ENCODE measurements around the gene BICD2.

The BICD2 gene

DNA sequence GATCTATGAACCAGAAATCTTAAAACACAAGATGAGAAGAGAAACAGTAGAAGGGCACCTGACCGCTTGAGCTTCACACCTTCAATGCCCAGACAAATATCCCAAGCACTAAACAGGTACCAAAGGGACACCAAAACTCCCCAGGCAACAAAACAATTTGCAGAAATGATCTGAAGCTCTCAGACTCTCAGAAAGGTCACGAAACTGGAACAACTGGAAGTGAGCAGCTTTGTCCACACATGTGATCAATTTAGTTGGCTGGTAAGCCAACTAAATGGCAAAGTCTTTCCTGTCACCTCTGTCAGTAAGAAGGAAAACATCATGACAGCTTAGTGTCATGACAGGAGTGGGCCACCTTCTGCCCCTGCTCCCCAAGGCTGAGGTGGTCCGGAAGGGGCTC lies 98.8 kb downstream of the BICD2 start:
- DNase-seq = no peak

DNA sequence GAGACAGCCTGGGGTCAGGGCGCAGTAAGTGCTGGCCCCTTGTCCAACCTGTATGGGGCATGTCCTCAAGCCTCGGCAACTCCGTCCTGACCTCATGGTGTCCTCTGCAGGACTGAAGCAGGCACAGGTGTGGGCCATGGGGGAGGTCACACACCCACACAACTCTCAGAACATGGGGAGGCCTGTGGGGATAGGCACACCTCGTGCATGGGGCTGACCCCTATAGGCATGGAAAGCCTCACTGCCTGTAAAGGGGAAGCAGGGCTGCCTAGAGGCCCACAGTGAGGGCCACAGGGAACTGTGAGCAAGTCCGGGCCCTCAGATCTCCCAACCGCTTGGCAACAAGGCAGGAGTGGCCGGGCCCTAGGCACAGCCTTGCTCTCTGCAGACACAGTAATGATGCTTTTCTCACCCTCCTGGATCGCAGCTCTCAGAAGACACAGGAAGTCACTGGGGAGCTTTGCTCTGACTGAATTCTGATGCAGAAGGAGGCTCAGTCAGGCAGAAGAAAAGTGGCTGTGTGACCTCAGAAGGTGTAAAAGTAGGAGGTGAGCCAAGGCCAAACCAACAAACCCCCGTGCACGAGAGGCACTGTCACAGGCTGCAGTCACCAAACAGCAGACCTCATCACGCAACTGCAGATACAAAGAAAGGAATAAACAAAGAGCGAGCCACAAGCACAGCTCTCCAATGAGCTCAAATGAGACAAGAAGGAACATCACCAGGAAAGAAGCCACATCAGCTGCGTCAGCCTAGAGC lies 100.1 kb downstream of the BICD2 start:
- no peak for DNase-seq

DNA sequence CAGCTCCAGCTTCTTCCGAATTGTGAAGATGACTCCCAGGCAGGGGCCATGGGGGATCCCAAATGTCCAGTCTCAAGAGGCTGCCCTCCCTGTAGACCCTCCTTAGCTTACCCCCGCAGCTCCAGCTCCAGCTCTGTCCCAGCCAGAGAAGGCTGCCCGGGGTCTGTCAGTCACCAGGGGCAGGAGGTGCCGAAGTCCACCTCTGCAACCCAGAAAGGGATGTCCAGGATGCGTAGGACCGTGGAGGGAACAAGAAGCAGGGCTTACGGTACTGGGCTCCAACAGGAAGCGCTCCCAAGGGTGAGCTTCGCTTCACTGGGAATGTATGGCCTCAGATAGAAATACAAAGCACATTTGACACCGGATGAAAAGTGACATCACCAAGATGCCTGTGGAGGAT lies 100.7 kb downstream of the BICD2 start:
- no peak for DNase-seq

DNA sequence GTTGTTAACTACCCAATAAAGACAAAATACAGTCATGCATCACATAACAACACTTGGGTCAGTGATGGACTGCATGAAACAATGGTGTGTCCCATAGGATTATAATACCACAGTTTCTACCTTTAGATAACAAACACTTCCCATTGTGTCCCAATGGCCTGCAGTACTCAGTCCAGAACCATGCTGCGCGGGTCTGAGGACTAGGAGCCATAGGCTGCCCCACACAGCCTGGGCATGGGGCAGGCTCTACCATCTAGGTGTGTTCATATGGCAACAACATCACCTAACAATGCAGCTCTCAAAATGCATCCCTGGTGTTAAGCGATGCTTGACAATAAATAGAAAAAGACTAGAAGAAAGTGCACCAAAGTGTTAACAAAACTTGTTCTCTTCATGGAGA lies 101.5 kb downstream of the BICD2 start:
- no peak for DNase-seq

DNA sequence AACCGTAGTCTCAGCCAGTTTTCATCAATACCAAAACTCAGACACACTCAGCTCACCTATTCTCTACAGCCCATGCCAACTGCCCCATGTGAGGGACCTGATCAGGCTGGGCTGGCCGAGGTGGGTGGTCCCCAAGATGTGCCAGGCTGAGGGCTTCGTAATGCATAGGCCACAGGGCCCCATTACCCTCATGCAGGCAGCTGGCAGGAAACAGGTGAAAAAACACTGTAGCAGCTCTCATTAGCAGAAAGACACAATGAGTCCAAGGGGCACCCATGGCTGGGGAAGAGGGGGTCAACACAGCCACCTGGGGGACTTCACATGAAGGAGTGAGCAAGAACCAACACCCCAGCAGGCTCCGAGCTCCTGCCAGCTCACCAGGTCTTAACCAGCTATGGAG lies 102.9 kb downstream of the BICD2 start:
- DNase-seq = no peak
